IMR-90 (cell line): ENCODE data around the gene TMEM63A. TPM values are rescaled to one million over a fixed set of nuclear protein-coding genes. Genes with fewer than 3 reads are reported as not detected.

Source experiments
- ATAC-seq: fragments of 200-7000 bp; cut with Tn5 transposase; 2 replicates; pipeline ENCODE4 v1.9.1; 2020; ENCODE audit warnings: low read depth, mild to moderate bottlenecking, moderate library complexity
- BruUV-seq: library from RNA; stranded (reverse); fragments of 400-500 nt; replicated peaks from 2 replicates; lab custom pipeline; 2021; lab: Mats Ljungman, UMichigan
- CTCF ChIA-PET: fragments of 300-600 bp; formaldehyde crosslinking; extraction: SDS; loops from one replicate; lab custom pipeline; 2021; ENCODE audit warnings: antibody characterized with exemption; lab: Yijun Ruan, JAX
- POLR2A ChIA-PET: fragments of 300-600 bp; sonication (Branson Sonifier 250); formaldehyde crosslinking; loops from one replicate; lab custom pipeline; 2022; ENCODE audit warnings: antibody characterized with exemption; ENCODE audit not compliant: unreplicated experiment; lab: Charles Lee
- DNase-seq: peaks from one replicate; pipeline ENCODE4 v3.0.0; 2013
- H2AFZ ChIP-seq: replicated peaks from 2 replicates; pipeline ENCODE3; 2013; ENCODE audit warnings: low read length, mild to moderate bottlenecking; ENCODE audit not compliant: poor library complexity
- H2AK5ac ChIP-seq: 2 replicates; pipeline ENCODE4 v1.6.1; 2013; ENCODE audit warnings: low read depth, low read length, inconsistent platforms
- H2AK9ac ChIP-seq: replicated peaks from 2 replicates; pipeline ENCODE3; 2013; ENCODE audit warnings: mild to moderate bottlenecking, low read depth, low read length, moderate library complexity; ENCODE audit not compliant: poor library complexity
- H2BK120ac ChIP-seq: 2 replicates; pipeline ENCODE4 v1.6.1; 2013; ENCODE audit warnings: low read depth, low read length, inconsistent platforms
- H2BK15ac ChIP-seq: 3 replicates; pipeline ENCODE4 v1.6.1; 2013; ENCODE audit warnings: low read depth, low read length, inconsistent platforms
- H2BK20ac ChIP-seq: 2 replicates; pipeline ENCODE4 v1.6.1; 2013; ENCODE audit warnings: low read depth, mild to moderate bottlenecking, inconsistent platforms, low read length, moderate library complexity
- H2BK5ac ChIP-seq: 2 replicates; pipeline ENCODE4 v1.6.1; 2013; ENCODE audit warnings: mild to moderate bottlenecking, low read depth, low read length, inconsistent platforms; ENCODE audit not compliant: poor library complexity, severe bottlenecking
- H3K14ac ChIP-seq: replicated peaks from 2 replicates; pipeline ENCODE4 v1.6.1; 2013; ENCODE audit warnings: low read depth, low read length, inconsistent platforms
- H3K18ac ChIP-seq: 2 replicates; pipeline ENCODE4 v1.6.1; 2013; ENCODE audit warnings: low read depth, low read length, control low read depth
- H3K23ac ChIP-seq: 2 replicates; pipeline ENCODE4 v1.6.1; 2013; ENCODE audit warnings: low read depth, low read length, inconsistent platforms
- H3K27ac ChIP-seq: 2 replicates; pipeline ENCODE4 v1.5.1; 2013; ENCODE audit warnings: mild to moderate bottlenecking, control low read depth, low read length; ENCODE audit not compliant: insufficient read depth
- H3K27me3 ChIP-seq: 2 replicates; pipeline ENCODE4 v1.6.1; 2013; ENCODE audit warnings: low read length; ENCODE audit not compliant: control insufficient read depth, insufficient read depth
- H3K36me3 ChIP-seq: 2 replicates; pipeline ENCODE4 v1.6.1; 2013; ENCODE audit warnings: low read length, mixed read lengths; ENCODE audit not compliant: control insufficient read depth, insufficient read depth
- H3K4ac ChIP-seq: 2 replicates; pipeline ENCODE4 v1.6.1; 2013; ENCODE audit warnings: low read depth, low read length, inconsistent platforms
- H3K4me1 ChIP-seq: 2 replicates; pipeline ENCODE4 v1.6.1; 2013; ENCODE audit warnings: low read length, mixed read lengths; ENCODE audit not compliant: control insufficient read depth, insufficient read depth
- H3K4me2 ChIP-seq: 2 replicates; pipeline ENCODE4 v1.6.1; 2013; ENCODE audit warnings: low read depth, mild to moderate bottlenecking, control low read depth, low read length, moderate library complexity
- H3K4me3 ChIP-seq: 2 replicates; pipeline ENCODE4 v1.5.1; 2013; ENCODE audit warnings: low read depth, mild to moderate bottlenecking, control low read depth, low read length, moderate library complexity; ENCODE audit not compliant: insufficient read depth
- H3K56ac ChIP-seq: 2 replicates; pipeline ENCODE4 v1.6.1; 2013; ENCODE audit warnings: low read length, inconsistent platforms; ENCODE audit not compliant: insufficient read depth; ENCODE audit errors: extremely low read depth
- H3K79me1 ChIP-seq, 2 experiments: 2 replicates each; pipeline ENCODE4 v1.6.1; 2013; ENCODE audit warnings: low read length in 2 of 2, inconsistent platforms in 1 of 2, low read depth in 1 of 2
- H3K9ac ChIP-seq: 2 replicates; pipeline ENCODE4 v1.6.1; 2013; ENCODE audit warnings: low read depth, low read length, control low read depth
- H3K9me1 ChIP-seq: 2 replicates; pipeline ENCODE4 v1.6.1; 2013; ENCODE audit warnings: low read length, inconsistent platforms; ENCODE audit not compliant: insufficient read depth
- H3K9me3 ChIP-seq: 2 replicates; pipeline ENCODE4 v1.6.1; 2013; ENCODE audit warnings: low read length; ENCODE audit not compliant: control insufficient read depth, insufficient read depth
- H4K20me1 ChIP-seq: 2 replicates; pipeline ENCODE4 v1.6.1; 2013; ENCODE audit warnings: low read length, inconsistent platforms; ENCODE audit not compliant: insufficient read depth
- H4K5ac ChIP-seq: 2 replicates; pipeline ENCODE4 v1.6.1; 2013; ENCODE audit warnings: mild to moderate bottlenecking, low read depth, low read length, control low read depth
- H4K8ac ChIP-seq, 2 experiments: 2 replicates each; pipeline ENCODE4 v1.6.1; 2013; ENCODE audit warnings: low read depth in 2 of 2, low read length in 2 of 2, control low read depth in 1 of 2, inconsistent platforms in 1 of 2
- H4K91ac ChIP-seq: 2 replicates; pipeline ENCODE4 v1.6.1; 2013; ENCODE audit warnings: low read depth, low read length, inconsistent platforms; ENCODE audit not compliant: insufficient read depth
- CHD1 ChIP-seq: IDR thresholded peaks from 2 replicates; pipeline ENCODE4 v1.6.1; 2012; ENCODE audit warnings: low read depth, low read length, improper control_type of control experiment
- MAFK ChIP-seq: IDR thresholded peaks from 2 replicates; pipeline ENCODE4 v1.6.1; 2012; ENCODE audit warnings: low read depth, low read length, improper control_type of control experiment
- POLR2A ChIP-seq: IDR thresholded peaks from 2 replicates; pipeline ENCODE4 v1.6.1; 2012; ENCODE audit warnings: mild to moderate bottlenecking, low read depth, low read length
- RCOR1 ChIP-seq: IDR thresholded peaks from 2 replicates; pipeline ENCODE4 v1.6.1; 2012; ENCODE audit warnings: mild to moderate bottlenecking, low read length, improper control_type of control experiment; ENCODE audit not compliant: insufficient replicate concordance
- WGBS, 2 experiments: methylation state at CpG; one replicate each; pipeline versions ENCODE4 v1.1.5 to v1.1.7; 2013; ENCODE audit warnings: missing lambda C conversion rate in 2 of 2; ENCODE audit not compliant: insufficient read length in 1 of 2; ENCODE audit errors: extremely low coverage in 2 of 2; 5-methylcytosine and 5-hydroxymethylcytosine counted together
- dilution Hi-C: fragments of 300-500 bp; cut with HindIII; formaldehyde crosslinking; loops from one replicate; pipeline ENCODE4 v1.14.3; 2018; ENCODE audit warnings: low sequenced_read_pairs; ENCODE audit not compliant: unreplicated experiment
- in situ Hi-C: fragments of 300-500 bp; cut with MboI; formaldehyde crosslinking; loops from 3 replicates; pipeline ENCODE4 v1.14.3; 2019; ENCODE audit warnings: low sequenced_read_pairs, inconsistent platforms, mixed read lengths
- intact Hi-C: fragments of 100-400 bp; cut with micrococcal nuclease; formaldehyde crosslinking; loops from 2 replicates; pipeline ENCODE4 v1.10.0; 2022
- polyA plus RNA-seq, 3 experiments: library from polyadenylated mRNA; depleted of rRNA; stranded (reverse); fragments of >200 nt; gene quantifications; 2 replicates each; pipeline ENCODE4 v1.2.3, GENCODE V29; 2012; ENCODE audit warnings: low replicate concordance in 1 of 3
- total RNA-seq: library from RNA; depleted of rRNA; stranded (reverse); fragments of >200 nt; gene quantifications from 2 replicates; pipeline ENCODE4 v1.2.3, GENCODE V29; 2012
- TF ChIP-seq, protein P1 (sequence below): fragments of 150-350 bp; IDR thresholded peaks from 2 replicates; pipeline ENCODE4 v1.6.1; 2017; ENCODE audit warnings: mild to moderate bottlenecking, antibody characterized with exemption, low read length, low read depth
- TF ChIP-seq, protein P2 (sequence below): fragments of 150-350 bp; IDR thresholded peaks from 2 replicates; pipeline ENCODE4 v1.6.1; 2016; ENCODE audit warnings: low read depth, mild to moderate bottlenecking, low read length, moderate library complexity, borderline replicate concordance

The TMEM63A gene
- total and polyA plus RNA-seq, 2 of the 4 experiments (the other 2 are of a cell fraction), result 4.7 to 23.3 TPM

DNA sequence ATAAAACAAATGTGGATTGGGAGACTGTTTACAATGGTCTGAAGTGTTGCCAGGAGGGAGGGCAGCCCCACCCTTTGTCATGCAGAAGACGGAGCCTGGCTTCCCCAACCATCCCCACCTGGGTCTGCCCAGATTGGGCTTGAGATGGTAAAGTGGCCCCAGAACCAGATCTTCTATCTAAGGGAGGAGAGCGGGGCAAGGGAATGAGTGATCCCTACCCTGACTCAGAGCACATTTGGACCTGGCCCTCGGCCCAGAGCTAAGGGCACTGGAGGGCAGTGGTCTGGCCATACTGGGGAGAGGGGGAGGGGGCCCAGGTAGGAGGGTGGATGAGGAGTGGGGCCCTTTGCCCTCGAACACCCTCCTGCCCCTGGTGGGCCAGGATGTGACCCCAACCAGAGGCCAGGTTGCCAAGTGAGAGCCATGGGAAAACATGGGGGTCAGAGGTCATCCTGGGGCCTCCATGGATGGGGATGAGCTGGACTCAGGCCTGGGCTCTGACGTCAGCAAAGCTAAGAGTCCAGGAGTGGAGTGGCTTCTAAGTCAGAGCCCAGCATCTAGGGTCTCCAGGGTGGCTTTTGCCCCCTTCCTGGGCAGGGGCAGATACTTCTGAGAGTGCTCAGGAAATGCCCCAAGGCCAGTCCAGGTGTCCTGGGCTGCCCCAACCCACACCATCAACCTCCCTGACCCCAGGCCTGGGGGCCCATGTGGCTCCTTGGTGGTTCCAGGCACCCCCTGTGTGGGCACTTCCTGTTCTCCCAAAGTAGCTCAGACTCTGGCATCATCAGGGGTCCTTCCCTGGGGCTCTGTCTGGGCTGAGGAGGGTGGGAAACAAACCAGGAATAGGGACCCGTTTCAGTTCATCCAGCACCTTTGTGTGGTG lies 8.4 kb upstream of the TMEM63A start (continued):
- no peak for TF ChIP-seq CHD1

DNA sequence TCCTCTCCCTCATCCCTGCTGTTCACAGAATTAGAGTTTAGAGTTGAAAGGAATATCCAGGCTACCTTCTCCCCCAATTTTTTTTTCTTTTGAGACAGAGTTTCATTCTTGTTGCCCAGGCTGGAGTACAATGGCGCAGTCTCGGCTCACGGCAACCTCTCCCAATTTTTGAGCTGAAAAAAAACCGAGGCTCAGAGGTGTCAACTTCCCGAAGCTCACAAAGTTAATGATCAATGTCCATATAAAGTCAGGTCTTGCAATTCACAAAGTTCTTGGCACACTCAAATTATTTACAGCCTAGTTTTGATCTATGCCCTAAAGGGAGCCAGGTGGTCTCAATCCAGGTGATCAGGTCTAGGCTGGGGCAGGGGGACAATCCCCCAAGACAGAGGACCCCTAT lies 7.6 kb upstream of the TMEM63A start:
- Histone ChIP-seq H3K9ac (no peak overlapping the region), H3K18ac (no peak overlapping the region), H3K4me3 (no peak overlapping the region), H2BK15ac (no peak overlapping the region), H2AFZ (no peak overlapping the region), H2BK120ac (no peak overlapping the region), H3K27ac (no peak overlapping the region), H3K4ac (no peak overlapping the region), H2AK9ac (no peak overlapping the region), H2AK5ac (no peak overlapping the region), H3K36me3 (no peaks in the 10 kb centered on the region), H3K27me3 (no peaks in the 10 kb centered on the region), H4K5ac (no peak overlapping the region), H4K8ac (no peak overlapping the region), H3K14ac (no peak overlapping the region), H4K20me1 (no peaks in the 10 kb centered on the region), H3K4me1 (no peaks in the 10 kb centered on the region), H2BK5ac (no peak overlapping the region), H3K9me1 (no peaks in the 10 kb centered on the region), H3K9me3 (no peaks in the 10 kb centered on the region), H3K56ac (no peak overlapping the region), H2BK20ac (no peak overlapping the region), H3K4me2 (no peak overlapping the region), H3K79me1 (no peaks in the 10 kb centered on the region), H4K91ac (no peak overlapping the region), H3K23ac (no peak overlapping the region)
- 82% methylated on average over 4 of the region's 5 CpGs; no CpG with 5 or more reads in 1 of the 2 experiments for WGBS, 2 experiments
- ATAC-seq (no peak), DNase-seq (no peak)
- no TSS peak for BruUV-seq
- dilution Hi-C loops, result no loop called here
- intact Hi-C loops, result no loop called here
- ChIA-PET CTCF (no interaction called here), POLR2A (interaction anchor here (0.5 kb wide), 1 partner anchor 163 kb away, joined by 5 read pairs; no protein-coding TSS in a partner anchor)
- in situ Hi-C loops, result no loop called here
- TF ChIP-seq RCOR1, result no peak
- TF ChIP-seq POLR2A, result no peak
- no peak for TF ChIP-seq MAFK
- TF ChIP-seq, protein P1, sequence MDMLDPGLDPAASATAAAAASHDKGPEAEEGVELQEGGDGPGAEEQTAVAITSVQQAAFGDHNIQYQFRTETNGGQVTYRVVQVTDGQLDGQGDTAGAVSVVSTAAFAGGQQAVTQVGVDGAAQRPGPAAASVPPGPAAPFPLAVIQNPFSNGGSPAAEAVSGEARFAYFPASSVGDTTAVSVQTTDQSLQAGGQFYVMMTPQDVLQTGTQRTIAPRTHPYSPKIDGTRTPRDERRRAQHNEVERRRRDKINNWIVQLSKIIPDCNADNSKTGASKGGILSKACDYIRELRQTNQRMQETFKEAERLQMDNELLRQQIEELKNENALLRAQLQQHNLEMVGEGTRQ, result no peak
- TF ChIP-seq, protein P2, sequence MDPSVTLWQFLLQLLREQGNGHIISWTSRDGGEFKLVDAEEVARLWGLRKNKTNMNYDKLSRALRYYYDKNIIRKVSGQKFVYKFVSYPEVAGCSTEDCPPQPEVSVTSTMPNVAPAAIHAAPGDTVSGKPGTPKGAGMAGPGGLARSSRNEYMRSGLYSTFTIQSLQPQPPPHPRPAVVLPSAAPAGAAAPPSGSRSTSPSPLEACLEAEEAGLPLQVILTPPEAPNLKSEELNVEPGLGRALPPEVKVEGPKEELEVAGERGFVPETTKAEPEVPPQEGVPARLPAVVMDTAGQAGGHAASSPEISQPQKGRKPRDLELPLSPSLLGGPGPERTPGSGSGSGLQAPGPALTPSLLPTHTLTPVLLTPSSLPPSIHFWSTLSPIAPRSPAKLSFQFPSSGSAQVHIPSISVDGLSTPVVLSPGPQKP, result no peak
